PC-3 (cell line): ENCODE results near the gene FZD10. TPM values are rescaled to one million over a fixed set of nuclear protein-coding genes. Genes with fewer than 3 reads are reported as not detected.

Source experiments
- ATAC-seq: fragments of 200-7000 bp; cut with Tn5 transposase; 2 replicates; pipeline ENCODE4 v1.9.1; 2020; ENCODE audit warnings: mild to moderate bottlenecking, moderate library complexity
- BruUV-seq: library from RNA; stranded (reverse); fragments of 400-500 nt; replicated peaks from 2 replicates; lab custom pipeline; 2021; lab: Mats Ljungman, UMichigan
- CTCF ChIA-PET: fragments of 300-600 bp; sonication (Branson Sonifier 250); formaldehyde crosslinking; loops from one replicate; lab custom pipeline; 2022; ENCODE audit warnings: antibody characterized with exemption; lab: Charles Lee
- POLR2A ChIA-PET: fragments of 300-600 bp; sonication (Branson Sonifier 250); formaldehyde crosslinking; loops from one replicate; lab custom pipeline; 2022; ENCODE audit warnings: antibody characterized with exemption; ENCODE audit not compliant: unreplicated experiment; lab: Charles Lee
- DNase-seq: peaks from one replicate; pipeline ENCODE4 v3.0.0-alpha.2; 2015
- H2AFZ ChIP-seq: fragments of 300-600 bp; sonication (generic); 2 replicates; pipeline ENCODE4 v1.6.0; 2016; ENCODE audit warnings: antibody characterized with exemption, low read length
- H3F3A ChIP-seq: fragments of 300-600 bp; sonication (generic); one replicate; pipeline ENCODE4 v1.6.0; 2017; ENCODE audit warnings: antibody characterized with exemption, low read length, control low read depth, mild to moderate bottlenecking; ENCODE audit not compliant: unreplicated experiment
- H3K27ac ChIP-seq: fragments of 300-600 bp; sonication (generic); 2 replicates; pipeline ENCODE4 v1.5.1; 2016; ENCODE audit warnings: mild to moderate bottlenecking, low read length
- H3K27me3 ChIP-seq: fragments of 300-600 bp; sonication (generic); 2 replicates; pipeline ENCODE4 v1.6.1; 2016; ENCODE audit warnings: low read length, mixed read lengths
- H3K36me3 ChIP-seq: fragments of 300-600 bp; sonication (generic); 2 replicates; pipeline ENCODE4 v1.6.1; 2016; ENCODE audit warnings: low read depth, mixed run types, low read length, mixed read lengths
- H3K4me1 ChIP-seq: fragments of 300-600 bp; sonication (generic); 2 replicates; pipeline ENCODE4 v1.5.1; 2016; ENCODE audit warnings: low read length; ENCODE audit not compliant: insufficient read depth
- H3K4me2 ChIP-seq: fragments of 300-600 bp; sonication (generic); 2 replicates; pipeline ENCODE4 v1.6.0; 2016; ENCODE audit warnings: low read length
- H3K4me3 ChIP-seq: fragments of 300-600 bp; sonication (generic); 2 replicates; pipeline ENCODE4 v1.5.1; 2016; ENCODE audit warnings: mild to moderate bottlenecking, low read length, mixed read lengths
- H3K79me2 ChIP-seq: fragments of 300-600 bp; sonication (generic); 2 replicates; pipeline ENCODE4 v1.6.1; 2017; ENCODE audit warnings: low read length, mixed read lengths
- H3K9ac ChIP-seq: fragments of 300-600 bp; sonication (generic); 2 replicates; pipeline ENCODE4 v1.6.0; 2016; ENCODE audit warnings: mild to moderate bottlenecking, low read length
- H3K9me2 ChIP-seq: fragments of 300-600 bp; sonication (generic); replicated peaks from 2 replicates; pipeline ENCODE4 v1.6.1; 2016; ENCODE audit warnings: mixed run types, low read length, mixed read lengths
- H3K9me3 ChIP-seq: fragments of 300-600 bp; sonication (generic); 2 replicates; pipeline ENCODE4 v1.6.1; 2016; ENCODE audit warnings: low read length, mixed read lengths
- H4K20me1 ChIP-seq: fragments of 300-600 bp; sonication (generic); 2 replicates; pipeline ENCODE4 v1.6.1; 2016; ENCODE audit warnings: low read length, mixed read lengths
- EZH2 ChIP-seq: fragments of 300-600 bp; sonication (generic); IDR thresholded peaks from one replicate; pipeline ENCODE4 v1.6.1; 2017; ENCODE audit warnings: antibody characterized with exemption, mild to moderate bottlenecking, low read length; ENCODE audit not compliant: unreplicated experiment
- EZH2phosphoT487 ChIP-seq: fragments of 300-600 bp; sonication (generic); IDR thresholded peaks from 2 replicates; pipeline ENCODE4 v1.6.1; 2018; ENCODE audit warnings: mild to moderate bottlenecking, antibody characterized with exemption, low read length, borderline replicate concordance
- intact Hi-C: fragments of 100-400 bp; cut with micrococcal nuclease; formaldehyde crosslinking; loops from 2 replicates; pipeline ENCODE4 v1.9.0; 2023
- total RNA-seq: library from RNA; depleted of rRNA; stranded (reverse); fragments of >200 nt; gene quantifications from 2 replicates; pipeline ENCODE4 v1.2.3, GENCODE V29; 2014
- TF ChIP-seq, protein P1 (sequence below): fragments of 300-600 bp; sonication (generic); conservative IDR thresholded peaks from 2 replicates; pipeline ENCODE4 v1.5.1; 2017; ENCODE audit warnings: antibody characterized with exemption, low read depth, mild to moderate bottlenecking, low read length

FZD10 gene
- total RNA-seq, 1 experiment from 2014 or later: not detected

DNA sequence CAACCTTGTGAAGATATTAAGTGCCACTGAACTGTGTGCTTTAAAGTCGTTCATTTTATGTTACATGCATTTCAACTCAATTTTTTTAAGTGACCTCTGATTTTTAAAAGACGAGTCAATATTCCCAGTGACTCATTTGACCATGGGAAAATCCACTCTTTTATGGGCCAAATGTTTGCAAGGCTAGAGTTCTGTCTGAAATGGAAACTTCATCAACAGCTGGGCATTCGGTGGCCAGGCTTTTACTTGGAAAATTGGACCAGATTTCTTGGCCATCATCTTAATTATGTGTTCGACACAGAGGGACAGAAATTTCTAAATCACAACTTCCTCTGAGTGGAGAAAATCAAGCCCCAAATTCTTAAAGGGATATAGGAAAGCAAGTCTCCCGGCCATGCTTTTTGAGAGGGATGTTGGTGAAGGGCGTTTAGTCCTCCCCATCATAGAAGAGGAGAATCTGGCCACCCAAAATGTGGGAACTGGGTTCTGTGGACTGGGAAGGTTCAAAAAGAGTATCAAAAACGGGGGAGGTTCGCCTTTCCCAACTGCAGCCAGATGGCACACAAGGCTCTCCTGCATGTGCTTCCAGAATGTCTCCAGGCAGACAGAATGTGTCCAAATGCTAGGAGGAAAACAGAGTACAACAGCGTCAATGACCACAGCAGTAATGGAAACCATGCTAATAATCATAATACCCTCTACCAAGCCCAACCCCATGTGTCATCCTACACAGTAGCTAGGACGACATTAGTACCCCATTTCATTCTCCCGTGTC, 40.9 kb upstream of the FZD10 start:
- Histone ChIP-seq H3K27ac (no peak overlapping the region), H3K9me2 (no peaks in the 10 kb centered on the region), H3K4me2 (no peak overlapping the region), H3K9ac (no peak overlapping the region), H3K4me3 (no peak overlapping the region), H3K27me3 (no peaks in the 10 kb centered on the region), H3K9me3 (no peaks in the 10 kb centered on the region), H3K36me3 (no peaks in the 10 kb centered on the region), H3K79me2 (no peaks in the 10 kb centered on the region), H3F3A (no peaks in the 10 kb centered on the region), H2AFZ (no peak overlapping the region), H4K20me1 (no peaks in the 10 kb centered on the region), H3K4me1 (no peaks in the 10 kb centered on the region)
- ATAC-seq (no peak), DNase-seq (no peak)
- BruUV-seq: no TSS peak
- POLR2A ChIA-PET: no interaction called here
- CTCF ChIA-PET: no interaction called here
- intact Hi-C loops: no loop called here
- TF ChIP-seq, protein P1, sequence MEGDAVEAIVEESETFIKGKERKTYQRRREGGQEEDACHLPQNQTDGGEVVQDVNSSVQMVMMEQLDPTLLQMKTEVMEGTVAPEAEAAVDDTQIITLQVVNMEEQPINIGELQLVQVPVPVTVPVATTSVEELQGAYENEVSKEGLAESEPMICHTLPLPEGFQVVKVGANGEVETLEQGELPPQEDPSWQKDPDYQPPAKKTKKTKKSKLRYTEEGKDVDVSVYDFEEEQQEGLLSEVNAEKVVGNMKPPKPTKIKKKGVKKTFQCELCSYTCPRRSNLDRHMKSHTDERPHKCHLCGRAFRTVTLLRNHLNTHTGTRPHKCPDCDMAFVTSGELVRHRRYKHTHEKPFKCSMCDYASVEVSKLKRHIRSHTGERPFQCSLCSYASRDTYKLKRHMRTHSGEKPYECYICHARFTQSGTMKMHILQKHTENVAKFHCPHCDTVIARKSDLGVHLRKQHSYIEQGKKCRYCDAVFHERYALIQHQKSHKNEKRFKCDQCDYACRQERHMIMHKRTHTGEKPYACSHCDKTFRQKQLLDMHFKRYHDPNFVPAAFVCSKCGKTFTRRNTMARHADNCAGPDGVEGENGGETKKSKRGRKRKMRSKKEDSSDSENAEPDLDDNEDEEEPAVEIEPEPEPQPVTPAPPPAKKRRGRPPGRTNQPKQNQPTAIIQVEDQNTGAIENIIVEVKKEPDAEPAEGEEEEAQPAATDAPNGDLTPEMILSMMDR: no peak

DNA sequence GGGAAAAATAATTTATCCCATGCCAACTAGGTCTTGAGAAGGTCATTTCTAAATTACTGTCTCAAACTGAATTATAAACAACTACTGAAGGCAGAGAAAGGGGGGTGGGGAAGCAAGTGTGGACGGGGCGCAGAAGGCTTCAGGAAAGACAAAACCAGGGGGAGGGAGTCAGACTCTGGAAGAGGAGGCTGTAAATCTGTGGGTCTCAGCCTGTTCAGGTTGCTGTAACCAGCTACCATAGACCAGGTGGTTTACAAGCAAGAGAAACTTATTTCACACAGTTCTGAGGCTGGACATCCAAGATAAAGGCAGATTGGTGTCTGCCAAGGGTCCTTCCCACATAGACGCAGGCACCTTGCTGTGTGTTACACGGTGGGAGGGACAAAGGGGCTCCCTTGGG, 39.9 kb upstream of the FZD10 start:
- Histone ChIP-seq H3K4me3 (no peak overlapping the region), H4K20me1 (no peaks in the 10 kb centered on the region), H3K27ac (no peak overlapping the region), H3K27me3 (no peaks in the 10 kb centered on the region), H3K4me2 (no peak overlapping the region), H3K79me2 (no peaks in the 10 kb centered on the region), H3K36me3 (no peaks in the 10 kb centered on the region), H2AFZ (no peak overlapping the region), H3F3A (no peaks in the 10 kb centered on the region), H3K9me3 (no peaks in the 10 kb centered on the region), H3K9ac (no peak overlapping the region), H3K4me1 (no peaks in the 10 kb centered on the region), H3K9me2 (no peaks in the 10 kb centered on the region)
- intact Hi-C loops: no loop called here
- CTCF ChIA-PET: no interaction called here
- ATAC-seq (no peak), DNase-seq (no peak)
- POLR2A ChIA-PET: no interaction called here
- BruUV-seq: no TSS peak
- TF ChIP-seq, protein P1: no peak
- TF ChIP-seq EZH2phosphoT487 (no peak), EZH2 (no peak)

DNA sequence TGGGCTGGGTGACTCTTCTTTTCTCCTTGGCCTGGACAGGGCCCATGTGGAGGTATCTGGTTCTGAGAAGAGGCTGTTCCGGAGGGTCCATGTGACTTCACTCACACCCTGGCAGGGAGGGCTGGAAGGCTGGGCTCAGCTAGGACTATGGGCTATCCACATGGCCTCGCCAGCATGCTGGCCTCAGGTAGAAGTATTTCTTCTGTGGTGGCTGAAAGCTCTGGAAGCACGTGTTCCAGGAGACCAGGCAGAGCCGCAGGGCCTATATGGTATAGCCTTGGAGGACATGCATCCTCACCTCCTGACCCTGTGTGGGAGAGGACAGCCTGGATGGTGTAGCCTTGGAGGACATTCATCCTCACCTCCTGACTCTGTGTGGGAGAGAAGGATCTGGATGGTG, 38.2 kb upstream of the FZD10 start:
- CTCF ChIA-PET: no interaction called here

More for the DNA sequence above, 38.2 kb upstream of the FZD10 start:
- Histone ChIP-seq H4K20me1 (no peaks in the 10 kb centered on the region), H3K9me3 (no peaks in the 10 kb centered on the region), H3K9ac (no peak overlapping the region), H3K27me3 (no peaks in the 10 kb centered on the region), H3K4me1 (no peaks in the 10 kb centered on the region), H3K79me2 (no peaks in the 10 kb centered on the region), H3K4me3 (no peak overlapping the region), H3K4me2 (no peak overlapping the region), H2AFZ (no peak overlapping the region), H3K36me3 (no peaks in the 10 kb centered on the region), H3K9me2 (no peaks in the 10 kb centered on the region), H3K27ac (no peak overlapping the region), H3F3A (no peaks in the 10 kb centered on the region)
- DNase-seq (no peak), ATAC-seq (no peak)
- intact Hi-C loops: no loop called here
- BruUV-seq: no TSS peak
- no peak for TF ChIP-seq EZH2phosphoT487
- TF ChIP-seq EZH2: no peak
- TF ChIP-seq, protein P1: no peak
- POLR2A ChIA-PET: no interaction called here
